Head of caudate nucleus (tissue), 42 donors: Measurements from ENCODE around the gene KLRK1.
"Not testable (repeated sequence)": the region's sequence is repeated elsewhere in the genome, so short reads cannot be mapped to it uniquely, and the experiment has no call there.

Experiments used
- DNase-seq, 42 donors: peaks; one replicate each; pipeline versions ENCODE4 v3.0.0 to v3.0.0-alpha.2; 2020 to 2021; ENCODE audit warnings: mixed read lengths in 7 of 42
- intact Hi-C: fragments of 100-400 bp; cut with DNase I; formaldehyde crosslinking; loops from one replicate; pipeline ENCODE4 v1.15.0; 2022

Gene KLRK1

DNA sequence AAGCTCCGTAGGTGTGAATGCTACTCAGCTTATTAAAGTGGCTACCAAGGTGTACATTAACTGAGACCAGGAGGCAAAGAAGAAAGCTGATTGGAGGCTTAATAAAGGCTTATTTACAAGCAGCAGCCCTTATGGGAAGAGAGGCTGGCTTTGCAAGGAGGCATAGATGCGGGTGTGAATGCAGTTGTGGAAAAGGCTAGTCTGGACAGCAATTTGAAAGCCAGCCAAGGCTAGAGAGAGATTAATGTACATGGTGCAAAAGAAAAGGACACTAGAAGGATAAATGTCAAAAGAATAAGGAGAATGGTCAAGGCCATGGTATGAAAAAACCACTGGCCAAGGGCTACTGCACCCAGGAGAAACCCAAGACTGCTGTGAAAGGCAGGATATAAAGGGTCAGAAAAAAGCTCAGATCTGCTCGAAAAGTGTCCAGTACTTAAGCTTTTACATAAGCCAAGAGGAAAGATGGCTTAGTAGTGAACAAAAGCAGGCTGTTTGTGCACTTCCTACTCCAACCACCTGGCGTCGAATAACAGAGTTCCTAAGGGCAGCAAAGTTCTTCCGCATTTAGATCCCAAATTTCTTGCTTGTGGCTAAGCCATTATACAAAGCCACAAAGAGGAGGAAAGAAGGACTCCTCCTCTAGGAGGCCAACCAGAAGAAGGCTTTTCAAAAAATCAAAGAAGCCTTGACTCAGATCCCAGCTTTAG lies 24.0 kb downstream of the KLRK1 start:
- DNase-seq = peak in 2 of 42 donors; percentile 16 to 60

GRCh38 chr12:10364815-10365622 lies 24.8 kb downstream of the KLRK1 start:
- intact Hi-C loops = loop anchor here (10.0 kb wide), 1 partner anchor 200 kb away; no protein-coding TSS in a partner anchor
- peak in 40 of 42 donors; percentile 30 to 88 (median 65) for DNase-seq

More for the DNA sequence above, 24.0 kb downstream of the KLRK1 start:
- intact Hi-C loops = loop anchor here (10.0 kb wide), 1 partner anchor 199 kb away; no protein-coding TSS in a partner anchor

DNA sequence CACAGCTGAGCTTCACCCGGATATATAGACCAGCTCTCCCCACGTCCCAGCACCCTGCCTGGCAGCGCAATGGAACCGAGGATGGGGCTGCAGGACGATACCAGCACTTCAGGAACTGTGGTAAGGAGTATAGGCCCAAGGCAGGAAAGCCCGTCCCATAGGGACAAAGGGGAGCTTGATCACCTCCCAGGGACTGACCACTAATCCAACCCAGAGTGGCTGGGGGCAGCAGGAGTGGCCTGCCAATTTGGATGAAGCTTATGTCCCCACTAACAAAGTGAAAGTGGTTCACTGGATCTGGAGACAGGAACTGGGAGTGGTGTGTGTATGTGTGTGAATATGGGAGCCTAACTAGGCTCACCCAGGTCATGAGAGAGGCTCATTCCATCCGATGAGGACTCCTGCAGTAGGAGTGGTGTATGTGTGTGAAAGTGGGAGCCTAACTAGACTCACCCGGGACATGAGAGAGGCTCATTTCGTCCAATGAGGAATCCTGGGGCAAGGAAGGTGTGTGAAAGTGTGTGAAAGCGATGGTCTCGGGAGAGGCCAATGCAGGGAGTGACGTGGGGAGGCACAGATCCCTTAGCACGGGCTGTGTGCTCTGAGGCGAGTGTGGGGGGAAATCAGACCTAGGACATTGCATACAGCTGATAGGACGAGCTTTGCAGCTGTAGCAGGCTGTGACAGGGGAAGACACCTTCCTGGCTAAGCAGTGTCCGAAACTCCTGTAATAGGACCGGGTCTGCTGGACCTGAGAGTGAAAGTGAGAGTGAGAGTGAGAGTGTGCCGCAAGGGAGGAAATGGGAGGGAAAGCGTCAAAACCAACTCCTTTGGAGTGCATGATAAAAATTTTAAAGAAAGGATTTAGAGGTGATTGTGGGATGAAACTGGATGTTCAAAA lies 25.7 kb downstream of the KLRK1 start:
- intact Hi-C loops = loop anchor here (10.0 kb wide), 1 partner anchor 201 kb away; no protein-coding TSS in a partner anchor
- DNase-seq = peak in 34 of 42 donors; percentile 29 to 79 (median 54)

- intact Hi-C loops = loop anchor here (10.0 kb wide), 1 partner anchor 201 kb away; no protein-coding TSS in a partner anchor
- no peak for DNase-seq
These were observed 26.3 kb downstream of the KLRK1 start for GRCh38 chr12:10363658-10363913.

DNA sequence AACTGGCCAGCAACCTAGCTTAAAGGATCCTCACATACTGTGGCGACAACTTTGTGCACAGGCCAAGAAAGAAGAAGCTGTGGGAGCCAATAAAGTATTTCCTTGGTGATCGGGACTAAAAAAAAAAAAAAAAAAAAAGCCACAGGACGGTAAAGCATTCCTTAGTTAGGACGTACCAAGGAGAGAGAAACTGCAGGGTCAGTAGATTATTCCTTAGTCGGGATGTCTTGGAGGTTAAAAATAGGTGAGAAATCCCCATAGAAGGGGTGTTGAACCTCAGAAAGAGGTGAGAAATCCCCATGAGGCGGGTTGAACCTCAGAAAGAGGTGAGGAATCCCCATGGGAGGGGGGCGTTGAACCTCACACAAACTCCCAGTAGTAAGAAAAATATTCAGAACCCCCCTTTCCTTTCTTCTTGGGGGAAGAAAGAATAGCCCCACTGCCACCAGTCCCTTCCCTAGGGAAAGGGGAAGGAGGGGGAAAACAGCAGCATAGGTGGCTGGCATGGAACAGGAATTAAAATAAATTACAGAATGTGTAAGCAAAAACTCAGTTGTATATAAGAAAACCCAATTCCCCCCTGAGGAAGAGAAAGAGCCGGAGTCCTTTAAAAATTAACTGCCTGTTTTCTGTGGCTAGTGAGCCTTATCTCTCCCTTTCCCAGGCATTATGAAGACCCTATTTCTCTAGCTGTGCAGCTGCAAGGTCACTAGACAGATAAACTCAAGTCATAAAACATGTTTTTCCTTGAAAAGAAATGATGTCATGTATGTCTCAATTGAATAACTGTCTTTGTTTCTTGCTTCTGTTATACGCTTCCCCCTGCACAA lies 26.8 kb downstream of the KLRK1 start:
- intact Hi-C loops = loop anchor here (10.0 kb wide), 1 partner anchor 202 kb away; no protein-coding TSS in a partner anchor
- no peak for DNase-seq

DNA sequence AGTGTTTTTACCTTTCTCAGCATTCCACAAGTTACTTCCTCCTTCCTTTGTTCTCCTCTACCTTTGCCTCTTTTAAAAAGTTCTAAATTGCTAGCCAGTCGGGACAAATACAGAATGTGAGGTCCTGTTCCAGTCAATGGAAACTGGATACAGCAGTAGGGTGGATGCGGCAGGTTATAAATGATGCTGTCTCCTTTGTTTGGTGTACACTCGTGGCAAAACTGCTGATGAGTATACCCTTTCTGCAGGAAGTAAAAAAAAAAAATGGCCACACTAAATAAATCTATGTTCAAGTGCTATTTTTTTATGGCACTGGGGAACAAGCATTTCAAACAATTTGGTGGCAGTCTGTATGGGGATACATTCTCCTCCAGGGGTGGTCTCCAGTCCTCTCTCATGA lies 27.5 kb downstream of the KLRK1 start:
- intact Hi-C loops = loop anchor here (10.0 kb wide), 1 partner anchor 202 kb away; no protein-coding TSS in a partner anchor
- DNase-seq = no peak

GRCh38 chr12:10361622-10362021 lies 28.2 kb downstream of the KLRK1 start:
- intact Hi-C loops = loop anchor here (10.0 kb wide), 1 partner anchor 203 kb away; no protein-coding TSS in a partner anchor
- DNase-seq = peak in 1 of 42 donors; percentile 8

- DNase-seq = peak in 18 of 42 donors; percentile 11 to 83 (median 40)
- intact Hi-C loops = loop anchor here (10.0 kb wide), 1 partner anchor 204 kb away; no protein-coding TSS in a partner anchor
These were observed 28.8 kb downstream of the KLRK1 start for GRCh38 chr12:10361084-10361483.

DNA sequence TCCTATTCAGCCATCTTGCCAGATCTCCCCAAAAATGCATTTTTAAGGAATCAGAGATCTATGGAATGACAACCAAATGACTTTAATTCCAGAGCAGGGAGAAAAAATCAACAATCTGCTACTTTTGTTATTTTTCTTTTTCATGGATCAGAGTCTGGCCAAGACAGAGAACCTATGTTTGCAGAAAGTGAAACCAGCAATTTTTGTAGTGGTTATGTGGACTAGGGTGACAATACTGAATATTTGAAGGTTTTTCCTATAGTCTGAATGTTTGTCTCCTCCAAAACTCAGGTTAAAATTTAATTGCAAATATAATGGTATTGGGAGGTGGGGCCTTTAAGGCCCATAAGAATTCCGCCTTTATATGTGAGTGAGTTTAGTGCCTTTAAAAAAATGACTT lies 30.9 kb downstream of the KLRK1 start:
- no peak for DNase-seq
- intact Hi-C loops = no loop called here

DNA sequence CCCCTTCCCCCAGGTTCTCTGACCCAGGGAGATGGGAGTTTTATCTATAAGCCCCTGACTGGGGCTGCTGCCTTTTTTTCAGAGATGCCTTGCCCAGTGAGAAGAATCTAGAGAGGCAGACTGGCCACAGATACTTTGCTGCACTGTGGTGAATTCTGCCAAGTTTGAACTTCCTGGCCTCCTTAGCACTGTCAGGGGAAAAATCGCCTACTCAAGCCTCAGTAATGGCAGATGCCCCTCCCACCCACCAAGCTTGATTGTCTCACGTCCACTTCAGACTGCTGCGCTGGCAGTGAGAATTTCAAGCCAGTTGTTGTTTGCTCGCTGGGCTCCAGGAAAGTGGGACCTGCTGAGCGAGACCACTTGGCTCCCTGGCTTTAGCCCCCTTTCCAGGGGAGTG lies 31.7 kb downstream of the KLRK1 start:
- no peak for DNase-seq
- intact Hi-C loops = no loop called here

DNA sequence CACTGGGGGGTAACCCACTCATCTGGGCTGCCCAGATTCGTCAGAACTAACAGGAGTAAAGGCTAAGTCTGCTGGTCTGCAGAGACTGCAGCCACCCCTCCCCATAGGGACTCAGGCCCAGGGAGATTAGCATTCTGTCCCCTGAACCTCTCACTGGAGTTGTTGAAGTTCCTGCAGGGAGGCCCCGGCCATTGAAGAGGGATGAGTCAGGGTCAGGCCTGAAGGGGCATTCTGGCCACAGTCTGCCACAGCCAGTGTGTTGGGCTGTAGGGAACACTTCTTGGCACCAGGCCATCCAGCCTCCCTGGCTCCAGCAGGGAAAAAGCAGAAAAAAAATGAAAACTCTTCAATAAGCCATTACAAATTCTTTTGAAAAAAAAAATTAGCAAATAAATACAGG lies 35.3 kb downstream of the KLRK1 start:
- peak in 9 of 42 donors; percentile 16 to 60 (median 47) for DNase-seq
- intact Hi-C loops = no loop called here

DNA sequence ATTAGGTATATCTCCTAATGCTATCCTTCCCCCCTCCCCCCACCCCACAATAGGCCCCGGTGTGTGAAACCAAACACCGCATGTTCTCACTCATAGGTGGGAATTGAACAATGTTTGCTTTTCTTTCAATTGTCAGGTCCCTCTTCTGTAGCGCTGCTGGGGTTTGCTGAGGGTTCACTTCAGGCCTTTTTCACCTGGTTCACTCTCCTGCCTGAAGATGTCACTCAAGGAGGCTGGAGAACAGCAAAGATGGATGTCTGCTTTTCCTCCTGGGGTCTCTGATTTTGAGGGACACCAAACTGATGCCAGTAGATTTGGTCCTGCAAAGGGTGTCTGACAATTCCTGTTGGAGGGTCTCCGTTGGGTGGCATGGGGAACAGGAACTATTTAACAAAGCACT lies 35.8 kb downstream of the KLRK1 start:
- intact Hi-C loops = no loop called here
- no peak for DNase-seq

GRCh38 chr12:10351457-10351856 lies 38.4 kb downstream of the KLRK1 start:
- DNase-seq, intact Hi-C loops: not testable (repeated sequence)

- DNase-seq = no peak
- intact Hi-C loops = no loop called here
These were observed 47.8 kb downstream of the KLRK1 start for GRCh38 chr12:10341892-10342509.

DNA sequence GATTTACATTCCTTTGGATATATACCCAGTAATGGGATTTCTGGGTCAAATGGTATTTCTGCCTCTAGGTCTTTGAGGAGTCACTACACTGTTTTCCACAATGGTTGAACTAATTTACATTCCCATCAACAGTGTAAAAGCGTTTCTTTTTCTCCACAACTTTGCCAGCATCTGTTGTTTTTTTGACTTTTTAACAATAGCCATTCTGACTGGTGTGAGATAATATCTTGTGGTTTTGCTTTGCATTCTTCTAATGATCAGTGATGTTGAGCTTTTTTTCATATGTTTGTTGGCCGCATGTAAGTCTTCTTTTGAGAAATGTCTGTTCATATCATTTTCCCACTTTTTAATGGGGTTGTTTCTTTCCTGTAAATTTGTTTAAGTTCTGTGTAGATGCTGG lies 48.9 kb downstream of the KLRK1 start:
- intact Hi-C loops, DNase-seq: not testable (repeated sequence)

- intact Hi-C loops = no loop called here
- no peak for DNase-seq
These were observed 50.6 kb downstream of the KLRK1 start for GRCh38 chr12:10339053-10339840.

DNA sequence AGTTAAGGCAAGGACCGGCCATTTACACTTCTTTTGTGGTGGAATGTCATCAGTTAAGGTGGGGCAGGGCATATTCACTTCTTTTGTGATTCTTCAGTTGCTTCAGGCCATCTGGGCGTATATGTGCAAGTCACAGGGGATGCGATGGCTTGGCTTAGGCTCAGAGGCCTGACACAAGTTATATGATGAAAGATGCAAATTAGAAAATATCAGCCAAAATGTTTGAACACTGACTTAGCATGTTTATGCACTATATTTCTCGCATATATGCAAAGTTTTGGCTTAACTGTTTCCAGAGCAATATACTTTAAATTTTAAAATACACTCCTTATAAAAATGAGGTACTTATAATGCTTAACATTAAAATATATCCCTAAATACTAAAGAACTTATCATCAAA lies 51.4 kb downstream of the KLRK1 start:
- DNase-seq, intact Hi-C loops: not testable (repeated sequence)
